HepG2 (cell line): ENCODE results near the gene TNK1. TPM values are rescaled to one million over a fixed set of nuclear protein-coding genes. Genes with fewer than 3 reads are reported as not detected.

Experiments used
- E2F1 ChIP-seq: sonication (generic); formaldehyde crosslinking; IDR thresholded peaks from 2 replicates; pipeline ENCODE4 v1.5.0; 2020; ENCODE audit warnings: missing genetic modification reagents
- HNF1B ChIP-seq: sonication (generic); formaldehyde crosslinking; IDR thresholded peaks from 2 replicates; pipeline ENCODE4 v1.5.1; 2020; ENCODE audit warnings: mild to moderate bottlenecking, moderate library complexity, missing genetic modification reagents
- HOXA3 ChIP-seq: sonication (generic); formaldehyde crosslinking; IDR thresholded peaks from 2 replicates; pipeline ENCODE4 v1.5.0; 2020; ENCODE audit warnings: missing genetic modification reagents
- IKZF4 ChIP-seq: sonication (generic); formaldehyde crosslinking; IDR thresholded peaks from 2 replicates; pipeline ENCODE4 v1.5.1; 2020; ENCODE audit warnings: borderline replicate concordance, mild to moderate bottlenecking, low read depth, missing genetic modification reagents; ENCODE audit errors: not compliant biosample characterization
- NBN ChIP-seq: fragments of 450-650 bp; conservative IDR thresholded peaks from 2 replicates; pipeline ENCODE4 v1.6.1; 2017
- NCOA5 ChIP-seq: sonication (generic); formaldehyde crosslinking; IDR thresholded peaks from 2 replicates; pipeline ENCODE4 v1.4.0; 2020; ENCODE audit warnings: missing genetic modification reagents
- NFIB ChIP-seq: sonication (generic); formaldehyde crosslinking; IDR thresholded peaks from 2 replicates; pipeline ENCODE4 v1.9.0; 2021; ENCODE audit warnings: missing genetic modification reagents, mild to moderate bottlenecking, borderline replicate concordance
- PRMT3 ChIP-seq: sonication (generic); formaldehyde crosslinking; IDR thresholded peaks from 2 replicates; pipeline ENCODE4 v1.8.1; 2022; ENCODE audit warnings: low read depth, mild to moderate bottlenecking, moderate library complexity, missing genetic modification reagents, borderline replicate concordance
- RBFOX2 ChIP-seq: fragments of 200-400 bp; formaldehyde crosslinking; IDR thresholded peaks from 2 replicates; pipeline ENCODE4 v1.6.1; 2017; ENCODE audit warnings: low read depth, mild to moderate bottlenecking, low read length
- RBM22 ChIP-seq: fragments of 200-400 bp; formaldehyde crosslinking; optimal IDR thresholded peaks from 2 replicates; pipeline ENCODE3; 2017; ENCODE audit warnings: mild to moderate bottlenecking, low read length, moderate library complexity
- SALL1 ChIP-seq: sonication (generic); formaldehyde crosslinking; IDR thresholded peaks from 2 replicates; pipeline ENCODE4 v1.8.0; 2022; ENCODE audit warnings: mild to moderate bottlenecking, missing genetic modification reagents
- SUZ12 ChIP-seq: fragments of 150-350 bp; IDR thresholded peaks from 2 replicates; pipeline ENCODE4 v1.6.1; 2014; ENCODE audit warnings: low read depth, low read length
- TERF1 ChIP-seq: sonication (generic); formaldehyde crosslinking; IDR thresholded peaks from 2 replicates; pipeline ENCODE4 v1.8.0; 2022; ENCODE audit warnings: mild to moderate bottlenecking, missing genetic modification reagents, moderate library complexity
- TOPORS ChIP-seq: sonication (generic); formaldehyde crosslinking; IDR thresholded peaks from 2 replicates; pipeline ENCODE4 v1.8.0; 2023; ENCODE audit warnings: mild to moderate bottlenecking, missing genetic modification reagents
- YEATS4 ChIP-seq: sonication (generic); formaldehyde crosslinking; IDR thresholded peaks from 2 replicates; pipeline ENCODE4 v1.4.0; 2020; ENCODE audit warnings: missing genetic modification reagents, borderline replicate concordance
- ZBED4 ChIP-seq: sonication (generic); formaldehyde crosslinking; IDR thresholded peaks from 2 replicates; pipeline ENCODE4 v1.4.0; 2020; ENCODE audit warnings: missing genetic modification reagents, borderline replicate concordance
- ZNF704 ChIP-seq: sonication (generic); formaldehyde crosslinking; IDR thresholded peaks from 2 replicates; pipeline ENCODE4 v1.8.1; 2023; ENCODE audit warnings: mild to moderate bottlenecking, inconsistent platforms, moderate library complexity, missing genetic modification reagents, borderline replicate concordance
- polyA plus RNA-seq, 8 experiments: library from polyadenylated mRNA; depleted of rRNA in 3 of 8; stranded (reverse) in 7 of 8; unstranded in 1 of 8; fragments of >200 nt; fragmentation: Illumina TruSeq in 4 of 8; extraction: Trizol in 4 of 8; gene quantifications; 2 replicates each; pipeline versions ENCODE4 v1.2.1 to v1.2.3, GENCODE V29; 2011 to 2016; ENCODE audit warnings: low read depth in 4 of 8, missing spikeins in 1 of 8, mixed read lengths in 1 of 8; ENCODE audit not compliant: insufficient read depth in 1 of 8
- total RNA-seq, 5 experiments: library from RNA; depleted of rRNA; stranded (reverse); fragments of >200 nt; fragmentation: Illumina TruSeq; extraction: Trizol; gene quantifications; 2 replicates each; pipeline ENCODE4 v1.2.3, GENCODE V29; 2016; ENCODE audit warnings: low read depth in 1 of 5

The TNK1 gene
- total and polyA plus RNA-seq, 2 of the 13 experiments (the other 11 are each of a cell fraction or from before 2014, with no cell fraction given): 2.0 to 3.5 TPM

GRCh38 chr17:7403977-7404736, 23.3 kb downstream of the TNK1 start, which contains the start of gene TMEM256 (continued):
- TF ChIP-seq HOXA3 (CRISPR knock-in tag): peak; percentile 67
- TF ChIP-seq TOPORS (CRISPR knock-in tag): no peak
- TF ChIP-seq SUZ12: no peak
- no peak for TF ChIP-seq ZBED4 (CRISPR knock-in tag)
- TF ChIP-seq IKZF4 (CRISPR knock-in tag): peak; percentile 36
- TF ChIP-seq TERF1: no peak
- TF ChIP-seq HNF1B (CRISPR knock-in tag): peak; percentile 61; the same call in 1 of the 2 replicates
- peak; percentile 97 for TF ChIP-seq RBFOX2
- TF ChIP-seq SALL1 (CRISPR knock-in tag): no peak
- TF ChIP-seq PRMT3 (CRISPR knock-in tag): no peak
- TF ChIP-seq NBN: no peak
- TF ChIP-seq NCOA5: no peak
- TF ChIP-seq NFIB (CRISPR knock-in tag): no peak
- TF ChIP-seq YEATS4 (CRISPR knock-in tag): no peak; the same call in 1 of the 2 replicates
- TF ChIP-seq E2F1 (CRISPR knock-in tag): no peak
- no peak for TF ChIP-seq ZNF704 (CRISPR knock-in tag)
- no peak for TF ChIP-seq RBM22
